H1 (cell line): Measurements from ENCODE around the gene GRAMD1B. TPM values are rescaled to one million over a fixed set of nuclear protein-coding genes. Genes with fewer than 3 reads are reported as not detected.

Experiments used
- CTCF ChIA-PET: fragments of 300-600 bp; sonication (Branson Sonifier 250); formaldehyde crosslinking; loops from one replicate; lab custom pipeline; 2021; ENCODE audit not compliant: partially characterized antibody; lab: Charles Lee
- POLR2A ChIA-PET: fragments of 300-600 bp; sonication (Branson Sonifier 250); formaldehyde crosslinking; loops from one replicate; lab custom pipeline; 2021; ENCODE audit warnings: inconsistent platforms; ENCODE audit not compliant: partially characterized antibody; lab: Charles Lee
- DNase-seq, 2 experiments: peaks; one replicate each; pipeline versions ENCODE4 v3.0.0 to v3.0.0-alpha.2; 2010 to 2022; ENCODE audit warnings: low spot score in 2 of 2, low read depth in 1 of 2, mixed read lengths in 1 of 2
- FAIRE-seq: peaks from 2 replicates; lab custom pipeline; 2011; peaks lifted over from hg19 to GRCh38; lab: Jason Lieb, UNC
- H2AFZ ChIP-seq: 2 replicates; pipeline ENCODE4 v1.8.1; 2012; ENCODE audit warnings: low read length, inconsistent platforms
- H2AK5ac ChIP-seq: 2 replicates; pipeline ENCODE4 v1.6.1; 2013; ENCODE audit warnings: low read depth, low read length
- H2BK120ac ChIP-seq: replicated peaks from 2 replicates; pipeline ENCODE3; 2013; ENCODE audit warnings: low read depth, low read length, inconsistent platforms
- H2BK12ac ChIP-seq: 2 replicates; pipeline ENCODE4 v1.6.1; 2013; ENCODE audit warnings: low read depth, low read length
- H2BK15ac ChIP-seq: 2 replicates; pipeline ENCODE4 v1.6.1; 2013; ENCODE audit warnings: low read length
- H2BK20ac ChIP-seq: 2 replicates; pipeline ENCODE4 v1.6.1; 2013; ENCODE audit warnings: low read length
- H2BK5ac ChIP-seq: 2 replicates; pipeline ENCODE4 v1.6.1; 2013; ENCODE audit warnings: low read depth, low read length
- H3K14ac ChIP-seq: 2 replicates; pipeline ENCODE4 v1.6.1; 2013; ENCODE audit warnings: inconsistent platforms; ENCODE audit not compliant: insufficient read length
- H3K18ac ChIP-seq: 2 replicates; pipeline ENCODE4 v1.6.1; 2013; ENCODE audit warnings: low read length; ENCODE audit errors: extremely low read depth
- H3K23ac ChIP-seq: 2 replicates; pipeline ENCODE4 v1.6.1; 2013; ENCODE audit warnings: inconsistent platforms; ENCODE audit not compliant: insufficient read length
- H3K23me2 ChIP-seq: 2 replicates; pipeline ENCODE4 v1.6.1; 2013; ENCODE audit warnings: low read depth, low read length
- H3K27ac ChIP-seq: 2 replicates; pipeline ENCODE4 v1.6.1; 2011; ENCODE audit warnings: low read depth, low read length, inconsistent platforms
- H3K27me3 ChIP-seq, 4 experiments: replicated peaks in 1 of 4; 1 replicate in 1 of 4; 2 replicates in 3 of 4; pipeline versions ENCODE4 v1.6.1 to v1.8.1; 2011 to 2013; ENCODE audit warnings: low read length in 3 of 4, mild to moderate bottlenecking in 3 of 4, inconsistent platforms in 2 of 4, mixed read lengths in 2 of 4, moderate library complexity in 1 of 4; ENCODE audit not compliant: control insufficient read depth in 3 of 4, insufficient read depth in 3 of 4; ENCODE audit errors: extremely low read depth in 1 of 4
- H3K36me3 ChIP-seq, 4 experiments: 2 replicates each; pipeline versions ENCODE4 v1.6.1 to v1.8.1; 2011 to 2013; ENCODE audit warnings: mild to moderate bottlenecking in 4 of 4, low read length in 3 of 4, moderate library complexity in 2 of 4, control low read depth in 1 of 4, inconsistent platforms in 1 of 4; ENCODE audit not compliant: insufficient read depth in 4 of 4, control insufficient read depth in 2 of 4
- H3K4ac ChIP-seq: replicated peaks from 2 replicates; pipeline ENCODE3; 2013; ENCODE audit warnings: low read length, low read depth, mixed read lengths, inconsistent platforms; ENCODE audit not compliant: insufficient read length
- H3K4me1 ChIP-seq, 4 experiments: replicated peaks in 1 of 4; 1 replicate in 1 of 4; 2 replicates in 3 of 4; pipeline versions ENCODE4 v1.6.1 to v1.8.1; 2011 to 2013; ENCODE audit warnings: low read length in 3 of 4, inconsistent platforms in 2 of 4, mixed read lengths in 1 of 4; ENCODE audit not compliant: insufficient read depth in 4 of 4, control insufficient read depth in 3 of 4
- H3K4me2 ChIP-seq, 2 experiments: 2 replicates each; pipeline versions ENCODE4 v1.6.1 to v1.8.1; 2011 to 2013; ENCODE audit warnings: low read depth in 2 of 2, low read length in 2 of 2, control low read depth in 1 of 2, inconsistent platforms in 1 of 2, mild to moderate bottlenecking in 1 of 2; ENCODE audit not compliant: insufficient read depth in 1 of 2
- H3K4me3 ChIP-seq, 4 experiments: fragments of 200-600, 300-600 bp in 1 of 4; sonication (generic), shearing (Covaris generic), sonication (Bioruptor Twin) in 1 of 4; 2 replicates each; pipeline versions ENCODE4 v1.5.1 to v1.8.1; 2011 to 2016; ENCODE audit warnings: low read length in 4 of 4, low read depth in 3 of 4, control low read depth in 2 of 4, inconsistent platforms in 2 of 4, mild to moderate bottlenecking in 2 of 4, mixed read lengths in 1 of 4, moderate library complexity in 1 of 4; ENCODE audit not compliant: insufficient read depth in 2 of 4; ENCODE audit errors: extremely low read depth in 1 of 4
- H3K56ac ChIP-seq: replicated peaks from 2 replicates; pipeline ENCODE3; 2013; ENCODE audit warnings: low read depth, mild to moderate bottlenecking, mixed read lengths, low read length, inconsistent platforms; ENCODE audit not compliant: insufficient read length
- H3K79me1 ChIP-seq: 2 replicates; pipeline ENCODE4 v1.6.1; 2013; ENCODE audit warnings: low read depth, low read length, control low read depth
- H3K79me2 ChIP-seq, 2 experiments: 2 replicates each; pipeline versions ENCODE4 v1.6.1 to v1.8.1; 2012 to 2013; ENCODE audit warnings: low read length in 2 of 2, mild to moderate bottlenecking in 2 of 2, inconsistent platforms in 1 of 2; ENCODE audit not compliant: insufficient read depth in 2 of 2, control insufficient read depth in 1 of 2
- H3K9ac ChIP-seq, 4 experiments: replicated peaks in 1 of 4; 1 replicate in 1 of 4; 2 replicates in 3 of 4; pipeline versions ENCODE4 v1.6.1 to v1.8.1; 2011 to 2013; ENCODE audit warnings: low read depth in 3 of 4, low read length in 3 of 4, control low read depth in 2 of 4, mild to moderate bottlenecking in 2 of 4, moderate library complexity in 2 of 4, inconsistent platforms in 1 of 4; ENCODE audit errors: extremely low read depth in 1 of 4
- H3K9me3 ChIP-seq, 2 experiments: 2 replicates each; pipeline versions ENCODE4 v1.6.1 to v1.8.1; 2012 to 2013; ENCODE audit warnings: mild to moderate bottlenecking in 2 of 2, moderate library complexity in 2 of 2, control low read depth in 1 of 2, inconsistent platforms in 1 of 2, low read depth in 1 of 2, low read length in 1 of 2, mixed read lengths in 1 of 2; ENCODE audit not compliant: insufficient read depth in 2 of 2
- H4K20me1 ChIP-seq, 2 experiments: replicated peaks in 1 of 2; 2 replicates each; pipeline versions ENCODE3 to v1.8.1; 2011 to 2013; ENCODE audit warnings: inconsistent platforms in 2 of 2, low read length in 2 of 2, mild to moderate bottlenecking in 1 of 2; ENCODE audit not compliant: insufficient read depth in 2 of 2, control insufficient read depth in 1 of 2
- H4K5ac ChIP-seq: 2 replicates; pipeline ENCODE4 v1.6.1; 2013; ENCODE audit warnings: low read length, low read depth, mixed read lengths, inconsistent platforms; ENCODE audit not compliant: insufficient read length
- H4K8ac ChIP-seq: 2 replicates; pipeline ENCODE4 v1.8.0; 2013; ENCODE audit warnings: mild to moderate bottlenecking, moderate library complexity, low read length, inconsistent platforms; ENCODE audit not compliant: insufficient read depth; ENCODE audit errors: extremely low read depth
- H4K91ac ChIP-seq: replicated peaks from 2 replicates; pipeline ENCODE3; 2013; ENCODE audit warnings: low read length, mixed read lengths, inconsistent platforms; ENCODE audit not compliant: insufficient read length
- CREB1 ChIP-seq: IDR thresholded peaks from 2 replicates; pipeline ENCODE4 v1.6.1; 2012; ENCODE audit warnings: inconsistent platforms
- GABPA ChIP-seq: IDR thresholded peaks from 2 replicates; pipeline ENCODE4 v1.6.1; 2011; ENCODE audit warnings: mild to moderate bottlenecking, low read length, moderate library complexity, borderline replicate concordance; ENCODE audit not compliant: insufficient read depth
- HDAC6 ChIP-seq: IDR thresholded peaks from one replicate; pipeline ENCODE4 v1.7.1; 2012; ENCODE audit warnings: low read depth, mild to moderate bottlenecking, inconsistent platforms, low read length, moderate library complexity
- JUN ChIP-seq: IDR thresholded peaks from 2 replicates; pipeline ENCODE4 v1.6.1; 2011; ENCODE audit warnings: low read depth, mild to moderate bottlenecking, improper control_type of control experiment, low read length
- TAF1 ChIP-seq: IDR thresholded peaks from 2 replicates; pipeline ENCODE4 v1.6.1; 2011; ENCODE audit warnings: mild to moderate bottlenecking, low read depth, low read length
- TCF12 ChIP-seq: IDR thresholded peaks from 2 replicates; pipeline ENCODE4 v1.6.1; 2011; ENCODE audit warnings: low read depth, mild to moderate bottlenecking, low read length
- WGBS, 2 experiments: shearing (Covaris generic) in 1 of 2; methylation state at CpG; one replicate each; pipeline versions ENCODE4 v1.1.6 to v1.1.7; 2013 to 2015; ENCODE audit warnings: low lambda C conversion rate in 2 of 2, mixed read lengths in 2 of 2, inconsistent platforms in 1 of 2, low coverage in 1 of 2, missing lambda C conversion rate in 1 of 2; ENCODE audit not compliant: insufficient replicate concordance in 2 of 2, insufficient coverage in 1 of 2, insufficient read length in 1 of 2; ENCODE audit errors: extremely low coverage in 1 of 2, missing lambda C conversion rate in 1 of 2; 5-methylcytosine and 5-hydroxymethylcytosine counted together
- polyA plus RNA-seq, 7 experiments: library from polyadenylated mRNA; depleted of rRNA in 3 of 7; stranded (reverse) in 5 of 7; unstranded in 2 of 7; fragments of >200 nt in 5 of 7; fragments of 200-250 nt in 2 of 7; gene quantifications; 1 replicate in 5 of 7; 2 replicates in 1 of 7; 4 replicates in 1 of 7; pipeline versions ENCODE4 v1.2.1 to v1.2.3, GENCODE V29; 2011 to 2013; ENCODE audit warnings: missing spikeins in 2 of 7, mixed read lengths in 2 of 7
- total RNA-seq: library from RNA; stranded (reverse); fragmentation: NEBNext Ultra II Directional; extraction: Animal tissue kit (Norgen Biotek cat#: 25700); gene quantifications from 2 replicates; pipeline ENCODE4 v1.2.1, GENCODE V29; 2021

GRAMD1B gene
- total and polyA plus RNA-seq, 2 of the 8 experiments (the other 6 are each of a cell fraction or from before 2014, with no cell fraction given), result 10.1 to 21.2 TPM

DNA sequence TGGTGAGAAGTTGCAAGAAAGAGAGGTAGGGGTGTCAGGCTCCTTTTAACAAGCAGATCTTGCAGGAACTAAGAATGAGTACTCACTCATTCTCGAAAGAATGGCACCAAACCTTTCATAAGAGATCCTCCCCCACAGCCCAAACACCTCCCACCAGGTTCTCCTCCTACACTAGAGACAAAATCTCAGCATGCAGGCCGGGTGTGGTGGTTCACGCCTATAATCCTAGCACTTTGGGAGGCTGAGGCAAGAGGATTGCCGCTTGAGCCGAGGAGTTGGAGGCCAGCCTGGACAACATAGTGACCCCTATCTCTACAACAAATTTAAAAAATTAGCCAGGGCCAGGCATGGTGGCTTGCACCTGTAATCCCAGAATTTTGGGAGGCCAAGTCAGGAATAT is 11.1 kb downstream of the GRAMD1B start:
- Histone ChIP-seq H3K18ac (no peak overlapping the region), H4K91ac (no peak overlapping the region), H2BK12ac (no peak overlapping the region), H2BK15ac (no peak overlapping the region), H4K8ac (no peak overlapping the region), H3K23me2 (no peaks in the 10 kb centered on the region), H3K4me2 (no peak overlapping the region), H2AK5ac (no peak overlapping the region), H4K20me1 (no peaks in the 10 kb centered on the region), H3K4me3 (no peak overlapping the region), H4K5ac (no peak overlapping the region), H3K9me3 (peaks cover 4 to 6% of the 10 kb centered on the region in 2 experiments; a peak in 2 of 4 replicates), H3K79me1 (no peaks in the 10 kb centered on the region), H3K23ac (no peak overlapping the region), H3K9ac (no peak overlapping the region), H3K14ac (no peak overlapping the region), H3K56ac (no peak overlapping the region), H3K79me2 (peaks cover 0 to 10% of the 10 kb centered on the region in 2 experiments; a peak in 2 of 4 replicates), H2BK120ac (no peak overlapping the region), H3K36me3 (peaks cover 0 to 3% (median under 1%) of the 10 kb centered on the region in 4 experiments; a peak in 2 of 8 replicates), H2BK20ac (no peak overlapping the region), H3K27ac (no peak overlapping the region), H3K4ac (no peak overlapping the region), H2AFZ (no peak overlapping the region), H3K4me1 (peaks cover 2 to 13% (median 10%) of the 10 kb centered on the region in 4 experiments), H2BK5ac (no peak overlapping the region), H3K27me3 (no peaks in the 10 kb centered on the region)
- FAIRE-seq (no peak), DNase-seq (no peak)
- WGBS, 2 experiments, result 93% methylated on average over 5 of the region's 5 CpGs; no CpG with 5 or more reads in 1 of the 2 experiments
- ChIA-PET CTCF (no interaction called here), POLR2A (no interaction called here)
- TF ChIP-seq HDAC6, result no peak
- no peak for TF ChIP-seq TCF12
- TF ChIP-seq GABPA, result no peak
- TF ChIP-seq CREB1, result no peak
- no peak for TF ChIP-seq TAF1
- TF ChIP-seq JUN, result no peak
